ACC112 (cell line): ENCODE results near the gene USP24.
"Not testable (repeated sequence)": the region's sequence is repeated elsewhere in the genome, so short reads cannot be mapped to it uniquely, and the experiment has no call there.

Experiments used
- H2AFZ ChIP-seq: fragments of 200-600 bp; sonication (generic); one replicate; pipeline ENCODE4 v1.6.0; 2017; ENCODE audit warnings: antibody characterized with exemption, low read length; ENCODE audit not compliant: unreplicated experiment
- H3K27ac ChIP-seq: fragments of 200-600 bp; sonication (generic); 2 replicates; pipeline ENCODE4 v1.5.1; 2014; ENCODE audit warnings: low read depth, mild to moderate bottlenecking, antibody characterized with exemption, low read length, moderate library complexity
- H3K27me3 ChIP-seq: fragments of 200-600 bp; sonication (generic); 2 replicates; pipeline ENCODE4 v1.6.1; 2014; ENCODE audit warnings: mild to moderate bottlenecking, antibody characterized with exemption, low read length, moderate library complexity, mixed read lengths; ENCODE audit not compliant: insufficient read depth
- H3K36me3 ChIP-seq: fragments of 200-600 bp; sonication (generic); 2 replicates; pipeline ENCODE4 v1.6.1; 2016; ENCODE audit warnings: mild to moderate bottlenecking, antibody characterized with exemption, low read length, moderate library complexity, mixed read lengths; ENCODE audit not compliant: insufficient read depth
- H3K4me1 ChIP-seq: fragments of 200-600 bp; sonication (generic); one replicate; pipeline ENCODE4 v1.6.1; 2016; ENCODE audit warnings: low read length, mixed read lengths; ENCODE audit not compliant: insufficient read depth, unreplicated experiment, control insufficient read depth
- H3K4me3 ChIP-seq: fragments of 200-600 bp; sonication (generic); 2 replicates; pipeline ENCODE4 v1.5.1; 2014; ENCODE audit warnings: mild to moderate bottlenecking, low read depth, low read length
- H3K79me2 ChIP-seq: fragments of 200-600 bp; sonication (generic); one replicate; pipeline ENCODE4 v1.6.0; 2016; ENCODE audit warnings: low read length; ENCODE audit not compliant: control insufficient read depth, unreplicated experiment, insufficient read depth

USP24 gene

DNA sequence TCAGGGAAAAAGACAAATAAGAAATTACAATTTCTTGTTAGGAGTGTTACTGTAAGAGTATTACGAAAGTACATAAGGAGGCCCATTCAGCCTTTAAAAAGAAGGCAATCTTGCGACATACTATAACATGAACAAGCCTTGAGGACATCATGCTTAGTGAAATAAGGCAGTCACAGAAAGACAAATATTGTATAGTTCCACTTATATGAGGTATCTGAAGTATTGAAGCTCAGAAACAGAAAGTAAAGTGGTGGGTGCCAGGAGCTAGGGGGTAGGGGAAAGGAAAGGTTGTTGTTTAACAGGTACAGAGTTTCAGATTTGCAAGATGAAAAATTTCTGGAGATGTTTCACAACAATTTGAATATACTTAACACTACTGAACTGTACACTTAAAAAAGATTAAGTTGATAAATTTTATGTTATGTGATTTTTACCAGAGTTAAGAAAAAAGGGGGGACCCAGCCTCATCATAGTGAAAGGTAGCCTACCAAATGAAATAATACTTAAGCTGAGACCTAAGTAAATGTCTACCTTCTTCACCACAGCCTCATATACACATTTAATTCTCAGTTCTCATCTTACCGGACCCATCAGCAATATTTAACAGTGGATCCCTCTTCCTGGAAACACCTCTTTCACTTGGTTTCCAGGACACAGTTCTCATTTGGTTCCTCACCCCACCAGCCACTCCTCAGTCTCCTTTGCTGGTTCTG is 19.5 kb downstream of the USP24 start:
- Histone ChIP-seq H2AFZ (no peak overlapping the region), H3K27me3 (no peaks in the 10 kb centered on the region), H3K36me3 (no peaks in the 10 kb centered on the region), H3K27ac (no peak overlapping the region), H3K4me3 (no peak overlapping the region), H3K79me2 (peaks cover 58% of the 10 kb centered on the region), H3K4me1 (peaks cover 33% of the 10 kb centered on the region)

DNA sequence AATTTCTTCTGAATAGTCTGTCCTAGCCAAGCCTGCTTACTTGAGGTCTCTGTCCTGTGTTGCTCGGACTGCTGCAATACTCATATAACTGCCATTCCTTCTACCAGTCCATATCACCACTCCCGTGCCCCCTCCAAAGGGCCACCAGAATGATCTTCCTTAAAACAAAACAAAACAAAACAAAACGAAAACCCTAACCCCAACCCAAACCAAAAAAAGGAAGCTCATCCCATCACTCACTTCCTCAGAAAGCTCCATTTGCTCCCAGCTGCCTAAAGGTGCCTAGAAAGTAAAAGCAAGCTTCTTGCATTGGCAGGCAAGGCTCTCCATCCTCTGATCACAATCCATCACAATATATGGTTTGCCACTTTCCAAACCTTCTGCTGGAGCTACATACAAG is 20.3 kb downstream of the USP24 start:
- Histone ChIP-seq H3K27me3 (no peaks in the 10 kb centered on the region), H3K4me1 (peaks cover 33% of the 10 kb centered on the region), H2AFZ (no peak overlapping the region), H3K79me2 (peaks cover 57% of the 10 kb centered on the region), H3K4me3 (no peak overlapping the region), H3K27ac (no peak overlapping the region), H3K36me3 (no peaks in the 10 kb centered on the region)

DNA sequence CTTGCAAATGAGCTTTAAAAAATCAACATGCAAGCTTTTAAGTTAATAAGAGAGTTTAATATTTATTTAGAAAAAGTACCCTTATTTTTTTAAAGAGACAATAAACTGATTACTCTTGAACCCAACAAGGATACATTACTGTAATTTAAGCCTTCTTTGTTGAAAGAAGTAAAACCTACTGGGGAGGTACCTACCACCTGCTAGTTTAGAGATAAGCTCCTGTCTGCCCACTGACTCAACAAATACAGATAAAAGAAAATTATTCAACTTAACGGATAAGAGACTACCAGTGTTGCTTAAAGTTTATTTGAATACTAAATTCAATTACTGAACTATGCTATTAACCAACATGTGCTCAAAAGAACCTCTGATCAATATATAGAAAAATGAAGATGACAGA is 23.1 kb downstream of the USP24 start:
- H3K36me3 ChIP-seq, result 0 out of 2 replicates have a peak, but pooled peaks cover 5% of the 10 kb centered on the region
- H2AFZ ChIP-seq, result no peak overlapping the region
- H3K27ac ChIP-seq, result no peak overlapping the region
- no peaks in the 10 kb centered on the region for H3K27me3 ChIP-seq
- no peak overlapping the region for H3K4me3 ChIP-seq
- H3K4me1 ChIP-seq, result peaks cover 30% of the 10 kb centered on the region
- peaks cover 63% of the 10 kb centered on the region for H3K79me2 ChIP-seq

DNA sequence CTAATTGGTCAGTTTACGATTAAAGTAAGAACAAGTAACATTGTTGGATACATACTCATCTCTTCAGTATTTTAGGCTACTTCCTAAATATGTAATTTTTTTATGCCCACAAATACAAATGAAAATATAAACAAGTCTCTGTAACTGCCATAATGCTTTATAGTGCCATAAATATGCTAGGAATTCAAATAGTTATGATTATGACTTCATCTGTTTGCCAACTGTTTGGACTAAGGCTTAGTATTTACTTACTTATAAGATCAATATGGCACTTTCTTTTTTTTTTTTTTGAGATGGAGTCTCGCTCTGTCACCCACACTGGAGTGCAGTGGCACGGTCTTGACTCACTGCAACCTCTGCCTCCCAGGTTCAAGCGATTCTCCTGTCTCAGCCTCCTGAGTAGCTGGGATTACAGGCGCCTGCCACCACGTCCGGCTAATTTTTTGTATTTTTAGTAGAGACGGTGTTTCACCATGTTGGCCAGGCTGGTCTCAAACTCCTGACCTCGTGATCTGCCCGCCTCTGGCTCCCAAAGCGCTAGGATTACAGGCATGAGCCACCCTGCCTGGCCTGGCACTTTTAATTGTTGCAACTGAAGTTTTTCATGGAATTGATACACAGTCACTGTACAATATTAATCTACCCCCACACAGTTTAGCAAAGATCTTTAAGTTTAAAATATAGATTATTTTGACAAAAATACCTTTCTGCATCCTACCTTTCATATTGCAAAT is 23.8 kb downstream of the USP24 start:
- not testable (repeated sequence) for H3K36me3 ChIP-seq, H3K27ac ChIP-seq, H3K4me3 ChIP-seq, H2AFZ ChIP-seq, H3K27me3 ChIP-seq
- H3K79me2 ChIP-seq, result peaks cover 69% of the 10 kb centered on the region
- peaks cover 23% of the 10 kb centered on the region for H3K4me1 ChIP-seq

DNA sequence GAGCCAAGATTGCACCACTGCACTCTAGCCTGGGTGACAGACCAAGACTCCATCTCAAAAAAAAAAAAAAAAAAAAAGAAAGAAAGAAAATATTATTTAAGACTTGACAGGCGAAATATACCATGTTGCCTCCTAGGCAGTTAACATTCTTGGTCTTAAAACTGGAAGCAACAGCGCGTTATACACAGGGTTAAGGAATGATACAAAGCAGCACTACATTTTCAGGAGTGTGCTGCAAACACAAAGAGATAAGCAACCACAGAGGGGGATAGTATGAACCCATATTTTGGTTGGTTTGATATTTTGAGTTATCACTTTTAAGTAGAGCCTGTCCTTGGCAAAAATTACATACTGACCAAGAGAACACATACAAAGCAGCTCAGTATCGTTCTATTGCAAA is 25.1 kb downstream of the USP24 start:
- Histone ChIP-seq H3K27me3 (no peaks in the 10 kb centered on the region), H3K4me3 (no peak overlapping the region), H3K79me2 (peaks cover 75% of the 10 kb centered on the region), H2AFZ (no peak overlapping the region), H3K36me3 (0 out of 2 replicates have a peak, but pooled peaks cover 6% of the 10 kb centered on the region), H3K4me1 (peaks cover 10% of the 10 kb centered on the region), H3K27ac (no peak overlapping the region)

DNA sequence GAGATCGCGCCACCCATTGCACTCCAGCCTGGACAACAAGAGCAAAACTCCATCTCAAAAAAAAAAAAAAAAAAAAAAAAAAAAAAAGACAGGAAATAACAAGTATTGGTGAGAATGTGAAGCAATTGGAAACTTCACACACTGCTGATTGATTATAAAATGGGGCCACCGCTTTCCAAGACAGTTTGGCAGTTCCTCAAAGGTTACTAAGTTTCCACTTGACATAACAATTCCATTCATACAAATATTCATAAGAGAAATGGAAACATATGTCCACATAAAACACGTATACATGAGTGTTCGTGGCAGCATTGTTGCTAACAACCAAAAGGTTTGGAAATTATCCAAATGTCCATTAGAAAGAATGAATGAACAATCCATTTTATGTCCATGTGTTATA is 26.3 kb downstream of the USP24 start:
- Histone ChIP-seq H3K79me2 (peaks cover 75% of the 10 kb centered on the region), H3K36me3 (0 out of 2 replicates have a peak, but pooled peaks cover 6% of the 10 kb centered on the region), H3K27ac (no peak overlapping the region), H2AFZ (no peak overlapping the region), H3K4me1 (peaks cover 9% of the 10 kb centered on the region), H3K4me3 (no peak overlapping the region), H3K27me3 (no peaks in the 10 kb centered on the region)

DNA sequence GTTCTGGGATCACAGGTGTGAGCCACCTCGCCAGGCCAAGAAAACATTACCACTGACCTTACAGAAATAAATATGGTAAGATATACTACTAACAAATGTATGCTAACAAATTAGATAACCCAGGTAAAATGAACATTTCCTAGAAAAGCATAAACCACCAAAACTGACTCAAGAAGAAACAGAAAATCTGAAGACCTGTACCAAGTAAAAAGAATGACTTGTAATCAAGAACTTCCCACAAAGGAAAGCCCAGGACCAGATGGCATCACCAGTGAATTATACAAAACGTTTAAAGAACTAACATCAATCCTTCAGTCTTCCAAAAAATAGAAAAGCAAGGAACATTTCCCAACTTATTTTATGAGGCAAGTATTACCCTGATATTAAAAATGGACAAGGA is 29.3 kb downstream of the USP24 start:
- Histone ChIP-seq H3K79me2 (peaks cover 75% of the 10 kb centered on the region), H3K36me3 (peaks cover 14% of the 10 kb centered on the region), H2AFZ (no peak overlapping the region), H3K27me3 (no peaks in the 10 kb centered on the region), H3K4me3 (no peak overlapping the region), H3K27ac (no peak overlapping the region), H3K4me1 (peaks cover under 1% of the 10 kb centered on the region)

DNA sequence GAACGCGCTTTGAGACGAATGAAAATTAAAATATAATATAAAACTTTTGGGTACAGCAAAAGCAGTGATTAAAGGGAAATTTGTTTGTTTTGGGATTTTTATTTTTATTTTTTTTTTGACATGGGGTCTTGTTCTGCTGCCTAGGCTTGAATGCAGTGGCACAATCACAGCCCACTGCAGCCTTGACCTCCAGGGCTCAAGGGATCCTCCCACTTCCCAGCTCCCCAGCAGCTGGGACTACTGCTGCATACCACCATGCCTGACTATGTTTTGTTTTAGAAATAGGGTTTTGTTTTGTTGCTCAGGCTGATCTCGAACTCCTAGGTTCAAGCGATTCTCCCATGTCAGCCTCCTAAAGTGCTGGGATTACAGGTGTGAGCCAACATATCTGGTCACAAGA is 30.3 kb downstream of the USP24 start:
- H3K4me3 ChIP-seq, result no peak overlapping the region
- H3K4me1 ChIP-seq, result no peaks in the 10 kb centered on the region
- no peak overlapping the region for H2AFZ ChIP-seq
- H3K79me2 ChIP-seq, result peaks cover 79% of the 10 kb centered on the region
- H3K27me3 ChIP-seq, result no peaks in the 10 kb centered on the region
- H3K36me3 ChIP-seq, result peaks cover 14% of the 10 kb centered on the region
- no peak overlapping the region for H3K27ac ChIP-seq

DNA sequence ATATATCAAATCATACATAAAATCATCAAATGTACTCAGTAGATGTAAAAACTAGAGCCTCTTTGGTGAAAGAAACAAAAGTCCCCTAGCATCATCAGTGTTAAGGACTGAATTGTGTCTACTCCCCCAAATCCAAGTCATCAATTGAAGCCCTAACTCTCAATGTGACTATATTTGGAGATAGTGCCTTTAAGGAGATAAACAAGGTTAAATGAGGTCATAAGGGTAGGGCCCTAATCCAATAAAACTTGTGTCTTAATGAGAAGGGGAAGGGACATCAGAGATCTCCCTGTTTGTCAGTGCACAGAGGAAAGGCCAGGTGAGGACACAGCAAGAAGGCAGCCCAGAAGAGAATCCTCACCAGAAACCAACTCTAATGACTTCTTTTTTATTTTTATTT is 33.5 kb downstream of the USP24 start:
- no peak overlapping the region for H2AFZ ChIP-seq
- peaks cover 11% of the 10 kb centered on the region for H3K36me3 ChIP-seq
- H3K79me2 ChIP-seq, result peaks cover 67% of the 10 kb centered on the region
- no peaks in the 10 kb centered on the region for H3K4me1 ChIP-seq
- H3K27me3 ChIP-seq, result no peaks in the 10 kb centered on the region
- no peak overlapping the region for H3K27ac ChIP-seq
- H3K4me3 ChIP-seq, result no peak overlapping the region

DNA sequence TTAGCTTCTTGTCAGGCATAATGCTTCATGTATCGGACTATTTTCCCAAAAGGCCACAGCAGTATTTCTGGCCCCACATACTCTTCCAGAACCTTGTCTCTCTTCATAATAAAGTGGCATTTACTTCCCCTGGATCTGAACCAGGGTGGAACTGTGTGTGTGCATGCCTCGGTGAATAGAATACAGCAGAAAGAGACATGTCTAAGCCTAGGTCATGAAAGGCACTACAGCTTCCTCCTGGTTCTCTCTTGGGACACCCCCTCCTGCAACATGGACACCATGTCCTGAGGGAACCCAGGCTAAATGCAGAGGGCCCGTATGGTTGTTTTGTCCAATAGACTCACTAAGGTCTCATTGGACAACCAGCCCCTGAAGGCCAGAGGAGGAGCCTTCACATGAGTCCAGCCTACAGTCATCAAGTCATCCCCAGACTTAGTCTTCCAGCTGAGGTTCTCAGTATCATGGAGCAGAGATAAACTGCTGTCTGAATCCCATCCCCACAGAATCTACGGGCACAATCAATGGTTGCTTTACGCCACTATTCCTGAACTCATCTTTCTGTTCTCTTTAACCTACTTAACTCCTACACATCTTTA is 35.0 kb downstream of the USP24 start:
- H3K27ac ChIP-seq, result no peak overlapping the region
- peaks cover 11% of the 10 kb centered on the region for H3K36me3 ChIP-seq
- no peak overlapping the region for H2AFZ ChIP-seq
- H3K79me2 ChIP-seq, result peaks cover 55% of the 10 kb centered on the region
- no peak overlapping the region for H3K4me3 ChIP-seq
- H3K27me3 ChIP-seq, result no peaks in the 10 kb centered on the region
- H3K4me1 ChIP-seq, result no peaks in the 10 kb centered on the region
